HuH-7 (cell line): ENCODE results near the gene NAIF1.

Experiments used
- DNase-seq: peaks from one replicate; pipeline ENCODE4 v3.0.0; 2011; ENCODE audit warnings: low spot score

The NAIF1 gene

GRCh38 chr9:128102196-128102595 is 35.1 kb upstream of the NAIF1 start:
- DNase-seq, result no peak

GRCh38 chr9:128101690-128102089 is 34.6 kb upstream of the NAIF1 start:
- DNase-seq, result no peak

GRCh38 chr9:128101231-128101661 is 34.1 kb upstream of the NAIF1 start:
- no peak for DNase-seq

DNA sequence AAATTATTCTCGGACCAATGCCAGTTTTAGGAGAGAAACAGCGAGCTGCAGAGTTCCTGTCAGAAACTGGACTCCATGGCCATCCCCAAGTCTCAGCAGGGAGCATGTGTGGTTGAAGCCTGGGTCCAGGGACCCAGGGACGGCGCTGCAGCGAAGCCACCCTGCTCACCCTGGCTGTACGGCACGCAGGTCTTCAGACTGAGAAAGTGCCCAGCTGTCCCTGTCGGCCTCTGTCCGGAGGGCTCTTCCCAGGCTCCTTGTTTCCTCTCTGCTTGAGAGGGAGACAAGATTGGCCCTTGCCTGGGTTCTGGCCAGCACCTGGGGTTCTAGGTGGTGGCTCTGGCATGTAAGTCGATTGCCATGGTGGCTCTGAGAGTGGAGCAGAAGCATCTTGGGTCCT is 33.5 kb upstream of the NAIF1 start:
- DNase-seq, result no peak

GRCh38 chr9:128099932-128100491 is 32.9 kb upstream of the NAIF1 start:
- no peak for DNase-seq

DNA sequence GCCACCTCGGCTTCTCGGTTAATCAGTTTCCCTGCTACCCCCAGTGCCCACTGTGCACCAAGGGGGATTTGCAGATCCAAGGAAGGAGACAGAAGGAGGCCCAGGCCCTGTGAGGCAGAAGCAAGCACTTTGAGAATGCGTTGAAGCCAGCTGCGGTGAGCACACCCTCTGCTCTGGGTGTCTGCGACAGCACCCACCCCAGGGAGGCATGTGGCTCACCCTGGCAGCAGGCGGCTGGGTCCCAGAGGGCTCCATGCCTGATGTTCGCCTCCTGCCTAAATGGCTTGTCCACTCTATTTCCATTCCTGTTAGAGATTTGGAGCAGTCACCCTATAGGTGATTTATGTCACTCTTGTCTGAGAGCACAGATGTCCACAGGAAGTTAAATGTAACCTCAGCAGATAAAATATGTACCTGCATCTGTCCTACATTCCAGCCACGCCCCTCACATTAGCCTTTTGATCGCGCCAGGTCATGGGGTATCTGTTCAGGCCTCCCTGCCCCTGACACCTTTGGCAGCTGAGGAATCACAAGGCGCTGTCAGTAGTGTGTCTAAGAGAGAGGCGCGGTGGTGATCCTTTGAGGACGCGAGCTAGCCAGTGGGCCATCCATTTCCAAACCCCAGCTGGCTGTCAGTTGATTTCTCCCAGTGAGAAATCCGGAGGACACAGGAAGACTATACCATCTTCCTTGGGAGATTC is 32.3 kb upstream of the NAIF1 start:
- no peak for DNase-seq

- DNase-seq, result peak; percentile 93
These were observed 31.4 kb upstream of the NAIF1 start for GRCh38 chr9:128098297-128099230.

- no peak for DNase-seq
These were observed 30.6 kb upstream of the NAIF1 start for GRCh38 chr9:128097543-128098296.

- DNase-seq, result no peak
These were observed 29.8 kb upstream of the NAIF1 start for GRCh38 chr9:128096616-128097536.

GRCh38 chr9:128094950-128095544 is 27.9 kb upstream of the NAIF1 start:
- DNase-seq, result no peak

GRCh38 chr9:128094166-128094949 is 27.2 kb upstream of the NAIF1 start:
- no peak for DNase-seq

GRCh38 chr9:128093011-128093410 is 25.9 kb upstream of the NAIF1 start:
- DNase-seq, result no peak

DNA sequence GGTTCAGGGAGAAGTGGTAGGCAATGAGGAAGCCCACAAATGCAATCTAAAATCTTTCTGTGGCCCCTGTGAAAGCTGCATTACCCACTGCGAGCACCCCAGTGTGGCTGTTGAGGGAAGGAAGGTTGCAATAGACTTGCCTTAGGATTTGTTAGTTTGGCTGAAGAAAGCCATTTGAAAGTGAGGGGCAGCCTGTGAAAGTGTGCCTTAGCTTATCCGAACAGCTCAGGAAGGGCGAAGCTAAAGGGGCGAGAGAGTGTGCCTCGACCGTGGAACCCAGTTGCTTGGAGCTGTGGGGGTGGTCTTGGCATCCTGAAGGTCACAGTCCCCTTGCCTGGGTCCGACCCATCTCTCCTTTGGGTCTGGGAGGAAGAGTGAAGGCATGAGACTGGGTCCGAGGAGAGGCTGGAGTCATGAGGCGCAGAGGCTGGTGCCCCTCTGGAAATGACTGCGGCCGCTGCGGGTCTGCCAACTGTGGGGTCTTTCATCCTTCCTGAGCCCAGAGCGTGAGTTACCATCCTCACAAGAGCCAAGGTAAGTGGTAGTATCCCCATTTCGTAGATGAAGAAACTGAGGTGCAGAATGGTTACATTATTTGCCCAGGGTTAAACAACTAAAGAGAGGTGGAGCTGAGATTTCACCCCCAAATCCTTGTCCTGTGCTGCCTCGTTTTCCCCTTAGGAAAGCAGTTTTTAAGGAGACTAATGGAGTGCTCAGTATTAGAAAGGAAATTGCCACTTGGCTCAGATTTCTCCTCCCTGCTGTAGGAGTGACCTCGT is 25.3 kb upstream of the NAIF1 start:
- DNase-seq, result no peak

DNA sequence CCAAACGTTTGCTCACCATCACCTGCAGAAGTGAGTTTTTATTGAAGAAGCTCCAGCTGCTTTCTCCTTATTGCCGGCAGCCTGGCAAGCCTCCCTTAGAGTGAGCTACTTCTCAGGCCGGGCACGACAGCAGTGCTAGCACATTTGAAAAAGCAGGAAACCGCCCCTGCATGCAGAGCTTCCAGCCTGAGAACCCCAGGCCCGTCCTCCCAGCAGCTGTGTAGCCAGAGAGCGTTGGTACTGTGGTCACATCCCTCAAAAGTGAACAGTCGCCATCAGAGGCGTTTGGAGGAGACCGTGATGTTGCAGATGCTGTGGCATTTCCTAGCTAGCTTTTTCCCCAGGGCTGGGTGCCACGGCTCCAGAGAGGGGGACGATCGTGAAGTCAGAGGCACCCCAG is 24.5 kb upstream of the NAIF1 start:
- DNase-seq, result no peak

- no peak for DNase-seq
These were observed 24.0 kb upstream of the NAIF1 start for GRCh38 chr9:128091144-128091543.

GRCh38 chr9:128089299-128089698 is 22.2 kb upstream of the NAIF1 start:
- DNase-seq, result no peak

DNA sequence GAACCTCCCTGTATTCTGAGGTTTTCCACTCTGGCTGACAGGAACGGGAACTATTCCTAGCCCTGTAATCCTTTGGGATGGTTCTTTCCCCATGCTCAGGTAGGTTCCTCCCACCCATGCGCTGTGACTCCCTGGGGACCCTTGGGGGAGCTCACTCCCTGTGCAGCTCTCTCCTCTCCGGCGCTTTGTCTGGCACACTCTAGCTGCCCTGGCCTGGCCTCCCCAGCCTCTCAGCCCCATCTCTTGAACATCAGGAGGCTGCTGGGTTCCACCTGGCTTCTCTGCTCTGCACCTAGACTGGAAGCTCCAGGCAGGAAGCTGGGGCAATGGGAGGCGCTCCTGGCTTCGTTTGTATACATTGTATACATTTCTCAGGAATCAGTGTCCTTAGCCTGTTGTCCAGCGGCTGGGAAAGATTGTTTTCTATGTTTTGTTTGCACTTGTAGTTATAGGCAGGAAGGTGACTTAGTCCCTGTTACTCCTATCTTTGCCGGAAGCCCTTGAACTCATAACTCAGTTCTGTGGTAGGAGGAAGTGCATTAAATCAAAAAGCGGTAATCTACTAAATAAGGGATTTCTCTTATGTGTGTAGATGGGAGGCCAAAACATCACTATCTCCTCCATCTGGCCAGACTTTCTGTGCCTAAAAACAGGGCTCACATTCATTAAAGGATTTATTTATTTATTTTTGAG is 21.3 kb upstream of the NAIF1 start:
- DNase-seq, result no peak

GRCh38 chr9:128087262-128087661 is 20.1 kb upstream of the NAIF1 start:
- DNase-seq, result no peak
